Measurements from ENCODE around the gene RBM47.
"Not testable (repeated sequence)": the region's sequence is repeated elsewhere in the genome, so short reads cannot be mapped to it uniquely, and the experiment has no call there.

The RBM47 gene

GRCh38 chr4:40435306-40435705, 194.4 kb downstream of the RBM47 start:
- not testable (repeated sequence) for DNase-seq

- no peak for DNase-seq
Observed at GRCh38 chr4:40434126-40434687, 195.5 kb downstream of the RBM47 start.

GRCh38 chr4:40432504-40432903, 197.2 kb downstream of the RBM47 start:
- no peak for DNase-seq

GRCh38 chr4:40427871-40428270, 201.8 kb downstream of the RBM47 start:
- not testable (repeated sequence) for DNase-seq

GRCh38 chr4:40427128-40427527, 202.5 kb downstream of the RBM47 start:
- no peak for DNase-seq

- DNase-seq: no peak
Observed at GRCh38 chr4:40425799-40426574, 203.7 kb downstream of the RBM47 start.

- no peak for DNase-seq
Observed at GRCh38 chr4:40423735-40424134, 205.9 kb downstream of the RBM47 start.

GRCh38 chr4:40421839-40422708, 207.6 kb downstream of the RBM47 start:
- no peak for DNase-seq

- no peak for DNase-seq
Observed at GRCh38 chr4:40419231-40419912, 210.3 kb downstream of the RBM47 start.

GRCh38 chr4:40418430-40419230, 211.0 kb downstream of the RBM47 start:
- no peak for DNase-seq

GRCh38 chr4:40417941-40418340, 211.7 kb downstream of the RBM47 start:
- no peak for DNase-seq

GRCh38 chr4:40414673-40415072, 215.0 kb downstream of the RBM47 start:
- DNase-seq: no peak

- no peak for DNase-seq
Observed at GRCh38 chr4:40412866-40413795, 216.5 kb downstream of the RBM47 start.

GRCh38 chr4:40412388-40412787, 217.3 kb downstream of the RBM47 start:
- DNase-seq: no peak

- DNase-seq: no peak
Observed at GRCh38 chr4:40409835-40410234, 219.8 kb downstream of the RBM47 start.

GRCh38 chr4:40407468-40407867, 222.2 kb downstream of the RBM47 start:
- not testable (repeated sequence) for DNase-seq

GRCh38 chr4:40406340-40406739, 223.3 kb downstream of the RBM47 start:
- DNase-seq: no peak

- DNase-seq: no peak
Observed at GRCh38 chr4:40405193-40405592, 224.5 kb downstream of the RBM47 start.

GRCh38 chr4:40403081-40403480, 226.6 kb downstream of the RBM47 start:
- DNase-seq: no peak

- no peak for DNase-seq
Observed at GRCh38 chr4:40402556-40402955, 227.1 kb downstream of the RBM47 start.

- DNase-seq: no peak
Observed at GRCh38 chr4:40401631-40402030, 228.0 kb downstream of the RBM47 start.

Data from NCI-H1048 (cell line).